GM18868 (cell line): Measurements from ENCODE around the gene GARIN3.
A peak's percentile ranks its signal among the peaks of the same experiment; 100 is the strongest.
"Not testable (repeated sequence)": the region's sequence is repeated elsewhere in the genome, so short reads cannot be mapped to it uniquely, and the experiment has no call there.

Experiments
- ATAC-seq: cut with Tn5 transposase; IDR thresholded peaks from one replicate; pipeline ENCODE4 v1.9.1; 2021; ENCODE audit warnings: mild to moderate bottlenecking, moderate library complexity; ENCODE audit not compliant: unreplicated experiment

The GARIN3 gene

GRCh38 chr5:157166214-157167213 lies at the start of gene GARIN3:
Gene GARIN3 (minus strand): TSS chr5:157166264. CDS start chr5:157166168, 96 bp downstream.
- no peak for ATAC-seq

DNA sequence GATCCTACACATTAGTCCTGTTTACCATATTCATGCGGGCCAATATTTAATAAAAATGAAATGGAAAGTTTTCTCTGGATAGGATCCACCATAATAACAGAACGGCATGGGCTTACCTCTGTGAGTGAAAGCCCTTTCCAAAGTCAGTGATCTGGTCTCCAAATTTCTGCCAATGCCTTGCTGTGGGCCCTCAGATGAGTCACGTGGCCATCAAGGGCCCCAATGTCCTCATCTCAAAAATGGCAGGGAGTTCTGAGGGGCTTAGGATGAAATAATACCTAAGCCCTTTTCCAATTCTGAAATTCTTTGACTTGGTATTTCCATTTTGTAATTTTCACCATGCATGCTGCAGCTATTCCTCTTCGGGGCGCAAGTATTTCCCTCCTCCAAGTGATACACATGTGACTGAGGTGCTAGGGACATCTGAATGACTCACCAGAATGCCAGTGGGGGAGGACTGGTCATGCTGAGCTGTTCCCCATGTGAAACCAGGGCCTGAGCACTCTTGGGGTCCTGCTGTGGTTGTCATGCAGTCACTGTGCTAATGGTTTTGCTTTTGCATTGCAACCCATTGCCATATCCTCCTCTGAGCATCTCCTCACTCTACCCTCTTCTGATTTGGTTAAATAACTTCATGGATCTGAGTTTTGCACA lies 49.6 kb upstream of the GARIN3 start:
- ATAC-seq = peak; percentile 30

- peak; percentile 55 for ATAC-seq
These were observed 48.9 kb upstream of the GARIN3 start for GRCh38 chr5:157214861-157215513.

DNA sequence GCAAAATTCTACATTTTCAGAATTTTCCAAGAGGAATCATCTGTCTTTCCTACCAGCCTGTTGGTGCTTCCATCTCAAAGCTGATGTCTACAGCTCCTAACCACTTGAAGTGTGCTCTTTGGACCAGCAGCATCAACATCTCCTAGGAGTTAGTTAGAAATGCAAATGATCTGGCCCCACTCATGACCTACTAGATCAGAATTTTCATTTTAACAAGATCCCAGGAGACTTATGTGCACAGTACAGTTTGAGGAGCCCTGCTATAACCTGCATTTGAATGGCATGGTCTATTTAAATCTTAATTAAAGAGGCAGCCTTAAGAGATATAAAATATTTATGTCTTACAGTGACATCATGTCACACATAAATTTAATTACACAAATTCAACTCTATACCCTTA lies 48.4 kb upstream of the GARIN3 start:
- no peak for ATAC-seq

GRCh38 chr5:157213527-157214243 lies 47.6 kb upstream of the GARIN3 start:
- ATAC-seq = no peak

DNA sequence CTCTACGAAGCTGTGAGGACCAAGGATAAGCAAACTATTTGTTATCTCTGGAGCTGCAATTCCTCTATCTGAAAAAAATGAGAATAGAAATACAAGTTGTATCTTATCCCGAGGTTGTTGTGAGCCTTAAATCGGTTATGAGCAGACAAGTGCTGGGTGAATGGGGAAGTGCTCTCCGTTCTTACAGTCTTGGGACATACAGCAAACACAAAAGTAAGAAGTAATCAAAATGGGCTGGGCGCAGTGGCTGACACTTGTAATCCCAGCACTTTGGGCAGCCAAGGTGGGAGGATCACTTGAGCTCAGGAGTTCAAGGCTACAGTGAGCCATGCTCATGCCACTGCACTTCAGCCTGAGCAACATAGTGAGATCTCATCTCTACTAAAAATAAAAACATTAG lies 46.2 kb upstream of the GARIN3 start:
- no peak for ATAC-seq

GRCh38 chr5:157210652-157211051 lies 44.6 kb upstream of the GARIN3 start:
- not testable (repeated sequence) for ATAC-seq

DNA sequence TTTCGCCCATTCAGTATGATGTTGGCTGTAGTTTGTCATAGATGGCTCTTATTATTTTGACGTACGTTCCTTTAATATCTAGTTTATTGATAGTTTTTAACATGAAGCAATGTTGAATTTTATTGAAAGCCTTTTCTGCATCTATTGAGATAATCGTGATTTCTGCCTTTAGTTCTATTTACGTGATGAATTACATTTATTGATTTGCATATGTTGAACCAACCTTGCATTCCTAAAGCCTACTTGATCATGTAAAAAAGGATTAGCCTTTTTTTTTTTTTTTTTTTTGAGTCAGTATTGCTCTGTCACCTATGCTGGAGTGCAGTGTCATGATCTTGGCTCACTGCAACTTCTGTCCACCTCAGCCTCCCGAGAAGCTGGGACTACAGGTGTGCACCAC lies 39.6 kb upstream of the GARIN3 start:
- ATAC-seq = no peak

GRCh38 chr5:157204765-157205164 lies 38.7 kb upstream of the GARIN3 start:
- no peak for ATAC-seq

- ATAC-seq = no peak
These were observed 37.4 kb upstream of the GARIN3 start for GRCh38 chr5:157203417-157203816.

DNA sequence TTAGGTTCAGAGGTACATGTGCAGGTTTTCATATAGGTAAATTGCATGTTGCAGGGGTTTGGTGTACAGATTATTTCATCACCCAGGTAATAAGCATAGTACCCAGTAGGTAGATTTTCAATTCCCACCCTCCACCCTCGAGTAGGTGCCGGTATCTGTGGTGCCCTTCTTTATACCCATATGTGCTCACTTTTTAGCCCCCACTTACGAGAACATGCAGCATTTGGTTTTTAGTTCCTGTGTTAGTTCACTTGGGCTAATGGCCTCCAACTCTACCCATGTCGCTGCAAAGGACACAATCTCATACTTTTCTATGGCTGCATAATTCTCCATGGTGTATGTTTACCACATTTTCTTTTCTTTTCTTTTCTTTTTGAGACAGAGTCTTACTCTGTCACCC lies 35.8 kb upstream of the GARIN3 start:
- ATAC-seq = no peak

GRCh38 chr5:157198277-157198986 lies 32.4 kb upstream of the GARIN3 start:
- ATAC-seq = peak; percentile 42

DNA sequence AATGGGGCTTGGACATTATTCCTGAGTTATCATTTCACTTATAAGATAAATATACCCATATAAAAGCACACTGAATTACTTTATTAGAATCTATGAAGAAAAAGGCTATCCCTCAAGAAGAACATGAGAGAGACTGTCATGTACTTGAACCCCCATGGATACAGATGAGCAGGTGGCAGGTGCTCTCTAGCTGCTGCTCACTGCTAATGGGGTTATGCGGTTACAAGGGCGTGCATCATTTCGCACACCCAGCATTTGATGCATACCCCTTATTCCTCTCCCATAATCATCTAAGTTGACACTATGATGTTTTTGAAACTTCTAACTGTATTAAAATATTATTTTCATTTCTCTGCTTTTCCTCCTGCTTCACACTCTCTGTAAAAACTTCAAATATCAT lies 31.0 kb upstream of the GARIN3 start:
- ATAC-seq = no peak

DNA sequence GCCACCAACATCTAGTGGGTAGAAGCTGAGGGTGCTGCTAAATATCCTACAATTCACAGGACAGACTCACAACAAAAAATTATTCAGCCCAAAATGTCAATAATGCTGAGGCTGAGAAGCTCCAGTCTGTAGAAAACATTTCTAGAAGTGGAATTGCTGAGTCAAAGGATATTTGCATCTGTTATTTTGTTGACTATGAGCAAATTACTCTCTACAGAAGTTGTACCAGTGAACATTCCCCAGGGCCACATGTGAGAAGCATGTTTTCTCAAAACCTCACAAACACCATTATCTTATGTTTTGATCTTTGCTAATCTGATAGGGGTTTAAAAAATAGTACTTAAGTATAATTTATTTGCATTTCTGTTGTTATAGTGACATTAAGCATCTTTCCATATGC lies 30.0 kb upstream of the GARIN3 start:
- peak; percentile 63 for ATAC-seq

- ATAC-seq = no peak
These were observed 27.8 kb upstream of the GARIN3 start for GRCh38 chr5:157193699-157194424.

- ATAC-seq = peak; percentile 97
These were observed 23.2 kb upstream of the GARIN3 start for GRCh38 chr5:157189223-157189622.

GRCh38 chr5:157188270-157188669 lies 22.2 kb upstream of the GARIN3 start:
- no peak for ATAC-seq

GRCh38 chr5:157187046-157187754 lies 21.1 kb upstream of the GARIN3 start:
- ATAC-seq = no peak
